Activated T-cell treated with anti-CD3 and anti-CD28 coated beads, Interleukin-2, amount 50 U/mL, for 72 hours (primary cell): ENCODE results near the gene CAPS. TPM values are rescaled to one million over a fixed set of nuclear protein-coding genes. Genes with fewer than 3 reads are reported as not detected.
A peak's percentile ranks its signal among the peaks of the same experiment; 100 is the strongest.
"Not testable (repeated sequence)": the region's sequence is repeated elsewhere in the genome, so short reads cannot be mapped to it uniquely, and the experiment has no call there.

Experiments used
- ATAC-seq, 2 donors: fragments of 150-1000 bp; cut with Tn5 transposase; replicated peaks in 1 of 2; 2 replicates each; pipeline ENCODE4 v1.10.0; 2021; ENCODE audit warnings: moderate library complexity in 2 of 2, mild to moderate bottlenecking in 1 of 2
- DNase-seq, 2 donors: peaks; one replicate each; pipeline ENCODE4 v3.0.0; 2021 to 2022; ENCODE audit warnings: mixed read lengths in 1 of 2
- H3K27ac Mint-ChIP-seq: one replicate; pipeline ENCODE4 v1.8.0; 2022; ENCODE audit warnings: mild to moderate bottlenecking, moderate library complexity, mixed read lengths
- H3K27me3 Mint-ChIP-seq: one replicate; pipeline ENCODE4 v1.8.0; 2022; ENCODE audit warnings: low read depth, mixed read lengths
- H3K36me3 Mint-ChIP-seq, 2 donors: one replicate each; pipeline ENCODE4 v1.8.0; 2022; ENCODE audit warnings: mixed read lengths in 2 of 2, mild to moderate bottlenecking in 1 of 2; ENCODE audit not compliant: insufficient read depth in 2 of 2
- H3K4me1 Mint-ChIP-seq: one replicate; pipeline ENCODE4 v1.8.0; 2022; ENCODE audit warnings: low read depth, mixed read lengths
- H3K4me3 Mint-ChIP-seq, 2 donors: one replicate each; pipeline ENCODE4 v1.8.0; 2022; ENCODE audit warnings: mild to moderate bottlenecking in 2 of 2, mixed read lengths in 2 of 2, moderate library complexity in 2 of 2
- H3K9me3 Mint-ChIP-seq, 2 donors: one replicate each; pipeline ENCODE4 v1.8.0; 2022; ENCODE audit warnings: mixed read lengths in 2 of 2
- total RNA-seq, 2 donors: library from RNA; stranded (reverse); gene quantifications; one replicate each; pipeline ENCODE4 v1.2.3, GENCODE V29; 2022

The CAPS gene
- total RNA-seq, 2 donors from 2014 or later: 12.9 to 20.9 TPM

GRCh38 chr19:5882421-5882968, 31.6 kb upstream of the CAPS start:
- Mint-ChIP-seq H3K9me3 (no peaks in the 10 kb centered on the region), H3K27ac (no peak overlapping the region), H3K36me3 (no peaks in the 10 kb centered on the region), H3K4me1 (no peaks in the 10 kb centered on the region), H3K4me3 (no peak overlapping the region), H3K27me3 (peaks cover 17% of the 10 kb centered on the region)
- DNase-seq: no peak
- no peak for ATAC-seq

- not testable (repeated sequence) for H3K36me3 Mint-ChIP-seq, DNase-seq, H3K9me3 Mint-ChIP-seq, H3K27ac Mint-ChIP-seq, ATAC-seq, H3K4me1 Mint-ChIP-seq, H3K4me3 Mint-ChIP-seq
- peaks cover 20% of the 10 kb centered on the region for H3K27me3 Mint-ChIP-seq
Observed at GRCh38 chr19:5883157-5883873, 30.7 kb upstream of the CAPS start.

GRCh38 chr19:5884065-5884811, 29.8 kb upstream of the CAPS start:
- H3K4me1 Mint-ChIP-seq, H3K36me3 Mint-ChIP-seq, H3K4me3 Mint-ChIP-seq, H3K9me3 Mint-ChIP-seq, ATAC-seq, H3K27ac Mint-ChIP-seq, DNase-seq: not testable (repeated sequence)
- peaks cover 19% of the 10 kb centered on the region for H3K27me3 Mint-ChIP-seq

GRCh38 chr19:5889288-5889971, 24.6 kb upstream of the CAPS start:
- DNase-seq (no peak), ATAC-seq (no peak)
- peaks cover 0 to 1% of the 10 kb centered on the region in 2 donors for H3K36me3 Mint-ChIP-seq
- no peaks in the 10 kb centered on the region for H3K4me1 Mint-ChIP-seq
- no peak overlapping the region for H3K27ac Mint-ChIP-seq
- H3K4me3 Mint-ChIP-seq: no peak overlapping the region
- no peaks in the 10 kb centered on the region for H3K9me3 Mint-ChIP-seq
- H3K27me3 Mint-ChIP-seq: peaks cover 24% of the 10 kb centered on the region

- Mint-ChIP-seq H3K9me3 (no peaks in the 10 kb centered on the region), H3K36me3 (peaks cover 0 to 1% of the 10 kb centered on the region in 2 donors), H3K4me3 (no peak overlapping the region), H3K4me1 (no peaks in the 10 kb centered on the region), H3K27ac (no peak overlapping the region), H3K27me3 (peaks cover 24% of the 10 kb centered on the region)
- DNase-seq (no peak), ATAC-seq (no peak)
Observed at GRCh38 chr19:5890099-5890498, 24.0 kb upstream of the CAPS start.

- Mint-ChIP-seq H3K9me3 (no peaks in the 10 kb centered on the region), H3K4me3 (no peak overlapping the region), H3K27me3 (peaks cover 19% of the 10 kb centered on the region), H3K36me3 (peaks cover 0 to 3% of the 10 kb centered on the region in 2 donors), H3K27ac (no peak overlapping the region), H3K4me1 (no peaks in the 10 kb centered on the region)
- DNase-seq (no peak), ATAC-seq (no peak)
Observed at GRCh38 chr19:5891572-5891937, 22.5 kb upstream of the CAPS start.

- DNase-seq: peak; percentile 30 to 42
- Mint-ChIP-seq H3K27ac (no peak overlapping the region), H3K27me3 (peaks cover 19% of the 10 kb centered on the region), H3K36me3 (peaks cover 0 to 3% of the 10 kb centered on the region in 2 donors), H3K9me3 (no peaks in the 10 kb centered on the region), H3K4me1 (no peaks in the 10 kb centered on the region), H3K4me3 (no peak overlapping the region)
- peak; percentile 62 to 65 for ATAC-seq
Observed at GRCh38 chr19:5891938-5892771, 21.9 kb upstream of the CAPS start.

- Mint-ChIP-seq H3K27ac (peak overlapping the region; percentile 38), H3K9me3 (no peaks in the 10 kb centered on the region), H3K4me3 (no peak overlapping the region), H3K4me1 (no peaks in the 10 kb centered on the region), H3K27me3 (peaks cover 19% of the 10 kb centered on the region), H3K36me3 (peaks cover 0 to 3% of the 10 kb centered on the region in 2 donors)
- ATAC-seq: no peak
- no peak for DNase-seq
Observed at GRCh38 chr19:5892772-5893275, 21.2 kb upstream of the CAPS start.

- no peaks in the 10 kb centered on the region for H3K4me1 Mint-ChIP-seq
- H3K27ac Mint-ChIP-seq: peak overlapping the region; percentile 38
- no peaks in the 10 kb centered on the region for H3K9me3 Mint-ChIP-seq
- DNase-seq: no peak
- H3K27me3 Mint-ChIP-seq: peaks cover 15% of the 10 kb centered on the region
- ATAC-seq: no peak
- H3K36me3 Mint-ChIP-seq: peaks cover 0 to 3% of the 10 kb centered on the region in 2 donors
- no peak overlapping the region for H3K4me3 Mint-ChIP-seq
Observed at GRCh38 chr19:5893296-5893903, 20.7 kb upstream of the CAPS start.

- Mint-ChIP-seq H3K27me3 (peaks cover 13% of the 10 kb centered on the region), H3K4me1 (no peaks in the 10 kb centered on the region), H3K36me3 (peaks cover 0 to 3% of the 10 kb centered on the region in 2 donors), H3K4me3 (no peak overlapping the region), H3K9me3 (no peaks in the 10 kb centered on the region), H3K27ac (no peak overlapping the region)
- ATAC-seq (no peak), DNase-seq (no peak)
Observed at GRCh38 chr19:5893907-5894703, 19.9 kb upstream of the CAPS start.

- DNase-seq (no peak), ATAC-seq (no peak)
- peaks cover under 1% of the 10 kb centered on the region for H3K4me1 Mint-ChIP-seq
- H3K36me3 Mint-ChIP-seq: peaks cover 0 to 3% of the 10 kb centered on the region in 2 donors
- H3K9me3 Mint-ChIP-seq: no peaks in the 10 kb centered on the region
- H3K27ac Mint-ChIP-seq: no peak overlapping the region
- H3K27me3 Mint-ChIP-seq: peaks cover 7% of the 10 kb centered on the region
- H3K4me3 Mint-ChIP-seq: no peak overlapping the region
Observed at GRCh38 chr19:5894704-5895349, 19.2 kb upstream of the CAPS start.
